Prostate gland (tissue), 2 donors: ENCODE results near the gene CCDC30.

Experiments used
- POLR2A ChIP-seq: fragments of 450-650 bp; IDR thresholded peaks from one replicate; pipeline ENCODE4 v1.6.1; 2016; ENCODE audit warnings: antibody characterized with exemption, mild to moderate bottlenecking
- POLR2AphosphoS5 ChIP-seq: sonication (generic); formaldehyde crosslinking; IDR thresholded peaks from one replicate; pipeline ENCODE4 v1.6.1; 2017; ENCODE audit warnings: antibody characterized with exemption
- TF ChIP-seq, protein P1 (sequence below), 4 experiments: fragments of 200-600 bp in 2 of 4; fragments of 450-650 bp in 2 of 4; sonication (generic) in 2 of 4; IDR thresholded peaks; 1 replicate in 3 of 4; 2 replicates in 1 of 4; pipeline ENCODE4 v1.5.1; 2016 to 2019; ENCODE audit warnings: antibody characterized with exemption in 4 of 4, mild to moderate bottlenecking in 2 of 4, moderate library complexity in 2 of 4

DNA sequence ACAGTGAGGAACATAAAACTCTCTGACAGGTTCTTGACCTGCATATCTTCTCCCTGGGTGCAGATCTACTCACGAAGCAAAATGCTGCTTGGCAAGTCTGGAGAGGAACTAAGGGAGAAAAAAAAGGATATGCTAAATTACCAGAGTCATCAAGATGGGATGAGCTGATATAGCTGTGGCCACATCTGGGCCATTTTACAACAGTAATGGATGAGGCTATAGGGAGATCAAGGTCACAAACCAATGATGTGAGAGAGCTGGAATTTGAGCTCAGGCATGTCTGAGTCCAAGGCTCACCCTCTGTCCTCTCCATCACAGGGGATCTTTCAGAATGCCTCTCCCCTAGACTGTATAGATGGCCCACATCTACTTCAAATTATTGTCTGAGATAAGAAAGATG lies 33.5 kb upstream of the CCDC30 start:
- TF ChIP-seq POLR2A, result no peak
- TF ChIP-seq POLR2AphosphoS5, result no peak
- TF ChIP-seq, protein P1, sequence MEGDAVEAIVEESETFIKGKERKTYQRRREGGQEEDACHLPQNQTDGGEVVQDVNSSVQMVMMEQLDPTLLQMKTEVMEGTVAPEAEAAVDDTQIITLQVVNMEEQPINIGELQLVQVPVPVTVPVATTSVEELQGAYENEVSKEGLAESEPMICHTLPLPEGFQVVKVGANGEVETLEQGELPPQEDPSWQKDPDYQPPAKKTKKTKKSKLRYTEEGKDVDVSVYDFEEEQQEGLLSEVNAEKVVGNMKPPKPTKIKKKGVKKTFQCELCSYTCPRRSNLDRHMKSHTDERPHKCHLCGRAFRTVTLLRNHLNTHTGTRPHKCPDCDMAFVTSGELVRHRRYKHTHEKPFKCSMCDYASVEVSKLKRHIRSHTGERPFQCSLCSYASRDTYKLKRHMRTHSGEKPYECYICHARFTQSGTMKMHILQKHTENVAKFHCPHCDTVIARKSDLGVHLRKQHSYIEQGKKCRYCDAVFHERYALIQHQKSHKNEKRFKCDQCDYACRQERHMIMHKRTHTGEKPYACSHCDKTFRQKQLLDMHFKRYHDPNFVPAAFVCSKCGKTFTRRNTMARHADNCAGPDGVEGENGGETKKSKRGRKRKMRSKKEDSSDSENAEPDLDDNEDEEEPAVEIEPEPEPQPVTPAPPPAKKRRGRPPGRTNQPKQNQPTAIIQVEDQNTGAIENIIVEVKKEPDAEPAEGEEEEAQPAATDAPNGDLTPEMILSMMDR (IDR thresholded peaks at IDR 0.05), result no peak
